Thyroid gland (tissue), 4 donors: ENCODE data around the gene NAXD. TPM values are rescaled to one million over a fixed set of nuclear protein-coding genes. Genes with fewer than 3 reads are reported as not detected.

ENCODE experiments used
- DNase-seq, 2 donors: peaks; one replicate each; pipeline ENCODE4 v3.0.0-alpha.2; 2019
- H3K27ac ChIP-seq, 3 donors: fragments of 200-600 bp; sonication (generic); 1 replicate in 2 of 3; 2 replicates in 1 of 3; pipeline ENCODE4 v1.5.1; 2016 to 2019; ENCODE audit warnings: mild to moderate bottlenecking in 1 of 3, moderate library complexity in 1 of 3
- H3K27me3 ChIP-seq: fragments of 200-600 bp; sonication (generic); one replicate; pipeline ENCODE4 v1.5.1; 2019
- H3K36me3 ChIP-seq, 2 donors: fragments of 200-600 bp; sonication (generic); one replicate each; pipeline ENCODE4 v1.5.1; 2016 to 2019
- H3K4me1 ChIP-seq, 2 donors: fragments of 200-600 bp; sonication (generic); one replicate each; pipeline ENCODE4 v1.5.1; 2017 to 2019
- H3K4me3 ChIP-seq, 3 donors: fragments of 200-600 bp; sonication (generic); replicated peaks in 1 of 3; 1 replicate in 2 of 3; 2 replicates in 1 of 3; pipeline ENCODE4 v1.5.1; 2016; ENCODE audit warnings: mild to moderate bottlenecking in 1 of 3
- H3K9me3 ChIP-seq: fragments of 200-600 bp; sonication (generic); one replicate; pipeline ENCODE4 v1.5.1; 2017
- POLR2A ChIP-seq, 2 donors: fragments of 450-650 bp; IDR thresholded peaks; one replicate each; pipeline ENCODE4 v1.6.1; 2017; ENCODE audit warnings: antibody characterized with exemption in 2 of 2, mild to moderate bottlenecking in 2 of 2, moderate library complexity in 1 of 2
- WGBS, 2 donors: methylation state at CpG; one replicate each; pipeline ENCODE4 v1.1.5; 2017; 5-methylcytosine and 5-hydroxymethylcytosine counted together
- intact Hi-C: fragments of 100-400 bp; cut with DNase I; formaldehyde crosslinking; loops from one replicate; pipeline ENCODE4 v1.15.1; 2023
- total RNA-seq, 4 donors: library from RNA; depleted of rRNA; stranded (reverse); fragments of >200 nt; gene quantifications; one replicate each; pipeline ENCODE4 v1.2.3, GENCODE V29; 2016
- TF ChIP-seq, protein P1 (sequence below), 6 experiments: fragments of 200-600 bp in 3 of 6; fragments of 450-650 bp in 3 of 6; sonication (generic) in 3 of 6; IDR thresholded peaks; one replicate each; pipeline ENCODE4 v1.5.1; 2016 to 2019; ENCODE audit warnings: antibody characterized with exemption in 6 of 6, mild to moderate bottlenecking in 2 of 6, inconsistent platforms in 1 of 6, moderate library complexity in 1 of 6

Gene NAXD
- total RNA-seq, 4 donors from 2014 or later, result 38.2 to 46.6 (median 42.8) TPM

DNA sequence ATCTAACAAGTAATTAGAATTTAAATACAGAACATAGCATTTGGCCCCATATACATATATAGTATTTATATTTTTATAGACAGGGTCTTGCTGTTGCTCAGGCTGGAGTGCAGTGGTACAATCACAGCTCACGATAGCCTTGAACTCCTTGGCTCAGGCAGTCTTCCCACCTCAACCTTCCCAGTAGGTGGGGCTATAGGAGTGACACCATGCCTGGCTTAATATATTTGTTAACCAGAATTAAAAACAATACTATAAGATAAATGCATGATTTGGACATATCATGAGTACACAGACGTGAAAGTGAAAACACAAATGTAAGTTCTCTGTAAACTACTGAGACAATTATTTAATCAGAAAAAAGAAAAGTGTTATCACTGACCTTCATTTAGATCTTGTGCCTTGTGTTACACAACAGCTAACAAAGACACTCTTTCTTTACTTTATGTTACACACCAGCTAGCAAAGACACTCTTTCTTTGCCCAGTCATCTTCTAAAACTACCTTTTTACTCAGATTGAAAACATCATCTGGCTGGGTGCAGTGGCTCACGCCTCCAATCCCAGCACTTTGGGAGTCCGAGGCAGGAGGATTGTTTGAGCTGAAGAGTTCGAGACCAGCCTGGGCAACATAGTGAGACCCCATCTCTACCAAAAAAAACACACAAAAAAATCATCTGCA is 68.0 kb downstream of the NAXD start:
- intact Hi-C loops, result no loop called here
- TF ChIP-seq POLR2A (IDR thresholded peaks at IDR 0.05), result no peak
- TF ChIP-seq, protein P1, sequence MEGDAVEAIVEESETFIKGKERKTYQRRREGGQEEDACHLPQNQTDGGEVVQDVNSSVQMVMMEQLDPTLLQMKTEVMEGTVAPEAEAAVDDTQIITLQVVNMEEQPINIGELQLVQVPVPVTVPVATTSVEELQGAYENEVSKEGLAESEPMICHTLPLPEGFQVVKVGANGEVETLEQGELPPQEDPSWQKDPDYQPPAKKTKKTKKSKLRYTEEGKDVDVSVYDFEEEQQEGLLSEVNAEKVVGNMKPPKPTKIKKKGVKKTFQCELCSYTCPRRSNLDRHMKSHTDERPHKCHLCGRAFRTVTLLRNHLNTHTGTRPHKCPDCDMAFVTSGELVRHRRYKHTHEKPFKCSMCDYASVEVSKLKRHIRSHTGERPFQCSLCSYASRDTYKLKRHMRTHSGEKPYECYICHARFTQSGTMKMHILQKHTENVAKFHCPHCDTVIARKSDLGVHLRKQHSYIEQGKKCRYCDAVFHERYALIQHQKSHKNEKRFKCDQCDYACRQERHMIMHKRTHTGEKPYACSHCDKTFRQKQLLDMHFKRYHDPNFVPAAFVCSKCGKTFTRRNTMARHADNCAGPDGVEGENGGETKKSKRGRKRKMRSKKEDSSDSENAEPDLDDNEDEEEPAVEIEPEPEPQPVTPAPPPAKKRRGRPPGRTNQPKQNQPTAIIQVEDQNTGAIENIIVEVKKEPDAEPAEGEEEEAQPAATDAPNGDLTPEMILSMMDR (IDR thresholded peaks at IDR 0.05), result peak in 2 of 6 experiments; percentile 29 to 42
- no peaks in the 10 kb centered on the region for H3K27me3 ChIP-seq
- no peaks in the 10 kb centered on the region for H3K9me3 ChIP-seq
- H3K4me1 ChIP-seq, result no peaks in the 10 kb centered on the region
- H3K36me3 ChIP-seq, result peaks cover 13 to 31% of the 10 kb centered on the region in 2 donors
- no peak for DNase-seq
- H3K27ac ChIP-seq, result no peak overlapping the region
- H3K4me3 ChIP-seq, result no peak overlapping the region
- 82 to 90% methylated on average over 5 of the region's 5 CpGs for WGBS, 2 donors

DNA sequence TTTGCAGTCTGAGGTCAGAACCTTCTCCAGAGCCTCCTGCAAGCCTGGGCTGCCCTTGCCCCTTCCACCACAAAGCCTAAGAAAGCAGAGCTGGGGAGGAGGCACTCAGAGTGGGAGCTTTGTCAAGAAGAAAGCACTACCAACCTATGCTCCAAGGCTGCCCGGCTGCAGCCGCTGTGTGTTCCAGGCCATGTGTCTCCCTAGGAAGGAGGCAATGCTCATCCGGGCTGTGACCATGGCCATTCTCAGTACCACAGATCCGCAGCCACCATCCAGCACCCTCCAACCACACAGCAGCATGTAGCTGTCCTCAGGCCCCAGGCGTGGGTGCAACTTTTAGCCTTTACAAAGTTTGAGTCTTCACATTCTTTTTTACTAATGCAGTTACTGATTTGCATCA is 68.6 kb downstream of the NAXD start:
- no peak for TF ChIP-seq POLR2A (IDR thresholded peaks at IDR 0.05)
- TF ChIP-seq, protein P1 (IDR thresholded peaks at IDR 0.05), result no peak
- Histone ChIP-seq H3K27me3 (no peaks in the 10 kb centered on the region), H3K9me3 (no peaks in the 10 kb centered on the region), H3K4me1 (no peaks in the 10 kb centered on the region), H3K36me3 (peaks cover 13 to 31% of the 10 kb centered on the region in 2 donors), H3K4me3 (no peak overlapping the region), H3K27ac (no peak overlapping the region)
- DNase-seq, result no peak
- intact Hi-C loops, result no loop called here
- 100% methylated on average over 2 to 5 of the region's 5 CpGs for WGBS, 2 donors

DNA sequence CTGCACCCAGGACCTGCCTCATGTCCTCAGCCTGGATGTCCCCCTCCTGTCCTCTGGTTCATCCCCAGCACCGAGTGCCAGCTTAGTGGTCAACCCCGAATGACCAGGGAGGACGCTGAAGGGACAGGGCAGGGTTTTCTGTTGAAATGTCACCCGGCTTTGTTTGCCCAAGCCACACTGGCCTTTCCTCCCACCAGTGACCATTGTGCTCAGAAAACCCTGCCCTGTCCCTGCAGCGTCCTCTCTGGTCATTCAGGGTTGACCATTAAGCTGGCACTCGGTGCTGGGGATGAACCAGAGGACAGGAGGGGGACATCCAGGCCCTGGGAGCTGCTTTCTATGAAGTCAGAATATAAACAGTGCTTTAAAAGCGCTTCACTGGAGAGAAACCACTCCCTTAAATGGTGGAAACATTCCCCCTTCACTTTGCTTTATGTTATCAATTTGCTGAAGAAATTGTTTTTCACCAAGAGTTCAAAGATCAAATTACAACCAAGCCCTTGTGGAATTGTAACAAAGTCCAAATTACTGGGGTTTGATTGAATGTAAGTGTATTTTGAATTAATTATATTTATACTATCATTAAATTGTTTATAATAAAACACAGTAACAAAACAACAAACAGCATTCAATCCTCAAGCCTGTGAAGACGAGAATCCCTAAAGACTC is 69.2 kb downstream of the NAXD start:
- peaks cover 13 to 31% of the 10 kb centered on the region in 2 donors for H3K36me3 ChIP-seq
- no peak for DNase-seq

DNA sequence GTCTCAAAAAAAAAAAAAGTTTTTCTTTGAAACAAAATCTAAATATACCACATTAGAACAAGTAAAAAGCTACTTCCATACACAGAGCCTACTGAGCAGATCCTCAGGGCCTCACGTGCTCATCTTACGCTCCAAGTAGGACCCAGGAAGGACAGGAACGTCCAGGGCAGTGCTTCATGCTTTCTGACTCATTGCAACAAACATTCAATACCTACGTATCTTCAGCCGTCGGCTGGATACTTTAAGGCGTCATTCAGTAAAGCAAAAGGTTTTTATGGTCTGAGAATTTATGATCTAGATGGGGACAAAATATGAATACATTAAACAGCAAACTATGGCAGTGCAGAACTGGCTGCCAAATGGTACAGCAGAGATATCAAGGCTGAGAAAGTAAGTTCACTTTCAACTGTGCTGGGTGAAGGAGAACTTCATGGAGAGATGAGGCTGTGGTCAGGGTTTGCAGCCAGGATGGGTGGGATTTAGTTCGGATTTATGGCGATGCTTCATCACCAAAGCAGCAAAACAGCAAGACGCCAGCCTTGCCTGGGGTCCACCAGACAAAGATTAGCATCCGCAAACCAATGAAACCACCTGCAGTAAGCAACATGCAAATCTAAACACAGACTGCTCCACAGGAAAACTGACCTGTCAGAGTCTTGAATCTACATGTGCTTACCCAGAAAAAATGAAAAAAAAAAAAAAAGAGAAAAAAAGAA is 70.1 kb downstream of the NAXD start:
- intact Hi-C loops, result no loop called here
- H3K4me3 ChIP-seq, result no peak overlapping the region
- no peaks in the 10 kb centered on the region for H3K27me3 ChIP-seq
- peaks cover 13 to 31% of the 10 kb centered on the region in 2 donors for H3K36me3 ChIP-seq
- TF ChIP-seq, protein P1 (IDR thresholded peaks at IDR 0.05), result no peak
- TF ChIP-seq POLR2A (IDR thresholded peaks at IDR 0.05), result no peak
- H3K4me1 ChIP-seq, result no peaks in the 10 kb centered on the region
- WGBS, 2 donors, result 90 to 91% methylated on average over 11 of the region's 11 CpGs
- no peak for DNase-seq
- H3K27ac ChIP-seq, result no peak overlapping the region
- no peaks in the 10 kb centered on the region for H3K9me3 ChIP-seq

More for the DNA sequence above, 69.2 kb downstream of the NAXD start:
- Histone ChIP-seq H3K9me3 (no peaks in the 10 kb centered on the region), H3K27ac (no peak overlapping the region), H3K4me3 (no peak overlapping the region), H3K27me3 (no peaks in the 10 kb centered on the region), H3K4me1 (no peaks in the 10 kb centered on the region)
- TF ChIP-seq, protein P1 (IDR thresholded peaks at IDR 0.05), result no peak
- TF ChIP-seq POLR2A (IDR thresholded peaks at IDR 0.05), result no peak
- intact Hi-C loops, result no loop called here
- 93 to 94% methylated on average over 8 of the region's 8 CpGs for WGBS, 2 donors
